Endothelial cell of umbilical vein (primary cell): ENCODE results near the gene LCN15. TPM values are rescaled to one million over a fixed set of nuclear protein-coding genes. Genes with fewer than 3 reads are reported as not detected.

ENCODE experiments used
- BruUV-seq: library from RNA; stranded (reverse); fragments of 400-500 nt; replicated peaks from 2 replicates; lab custom pipeline; 2021; lab: Mats Ljungman, UMichigan
- CTCF ChIA-PET: fragments of 300-600, 350-600 bp; sonication (Branson Sonifier 250); formaldehyde crosslinking; loops from one replicate; lab custom pipeline; 2021; ENCODE audit warnings: antibody characterized with exemption, inconsistent platforms; lab: Charles Lee
- POLR2A ChIA-PET: fragments of 300-600, 350-600 bp; sonication (Branson Sonifier 250); formaldehyde crosslinking; loops from one replicate; lab custom pipeline; 2021; ENCODE audit warnings: antibody characterized with exemption, inconsistent platforms; lab: Charles Lee
- DNase-seq: peaks from one replicate; pipeline ENCODE4 v3.0.0-alpha.2; 2011; ENCODE audit warnings: low read depth, low spot score
- FAIRE-seq: peaks from 2 replicates; lab custom pipeline; 2011; peaks lifted over from hg19 to GRCh38; lab: Jason Lieb, UNC
- H2AFZ ChIP-seq: 2 replicates; pipeline ENCODE4 v1.6.0; 2012; ENCODE audit warnings: low read depth, low read length, control low read depth, inconsistent platforms
- H3K27ac ChIP-seq: 2 replicates; pipeline ENCODE4 v1.5.1; 2011; ENCODE audit warnings: low read depth, mild to moderate bottlenecking, control low read depth, low read length, moderate library complexity; ENCODE audit not compliant: insufficient read depth
- H3K27me3 ChIP-seq, 2 experiments: 2 replicates each; pipeline versions ENCODE4 v1.6.0 to v1.6.1; 2011; ENCODE audit warnings: low read length in 2 of 2, mixed read lengths in 1 of 2; ENCODE audit not compliant: control insufficient read depth in 2 of 2, insufficient read depth in 2 of 2
- H3K36me3 ChIP-seq, 2 experiments: 2 replicates in 1 of 2; 3 replicates in 1 of 2; pipeline ENCODE4 v1.5.1; 2011; ENCODE audit warnings: low read length in 2 of 2, mild to moderate bottlenecking in 1 of 2, moderate library complexity in 1 of 2; ENCODE audit not compliant: control insufficient read depth in 2 of 2, insufficient read depth in 2 of 2; ENCODE audit errors: extremely low read depth in 1 of 2
- H3K4me1 ChIP-seq: 3 replicates; pipeline ENCODE4 v1.5.1; 2011; ENCODE audit warnings: mild to moderate bottlenecking, low read length; ENCODE audit not compliant: control insufficient read depth, insufficient read depth; ENCODE audit errors: extremely low read depth
- H3K4me2 ChIP-seq: 2 replicates; pipeline ENCODE4 v1.6.1; 2011; ENCODE audit warnings: low read length, control low read depth, mixed read lengths; ENCODE audit not compliant: insufficient read depth
- H3K4me3 ChIP-seq, 3 experiments: fragments of 200-600 bp in 1 of 3; sonication (generic), shearing (Covaris generic) in 1 of 3; replicated peaks in 1 of 3; 2 replicates each; pipeline ENCODE4 v1.5.1; 2011 to 2016; ENCODE audit warnings: control low read depth in 3 of 3, low read length in 3 of 3, mild to moderate bottlenecking in 2 of 3, inconsistent platforms in 1 of 3, low read depth in 1 of 3, moderate library complexity in 1 of 3; ENCODE audit not compliant: insufficient read depth in 1 of 3
- H3K79me2 ChIP-seq: 2 replicates; pipeline ENCODE4 v1.6.0; 2012; ENCODE audit warnings: low read length, inconsistent platforms; ENCODE audit not compliant: control insufficient read depth, insufficient read depth
- H3K9ac ChIP-seq: replicated peaks from 2 replicates; pipeline ENCODE3; 2011; ENCODE audit warnings: low read length, control low read depth; ENCODE audit not compliant: insufficient read depth; ENCODE audit errors: extremely low read depth
- H3K9me1 ChIP-seq: replicated peaks from 3 replicates; pipeline ENCODE4 v1.6.0; 2011; ENCODE audit warnings: mild to moderate bottlenecking, low read length; ENCODE audit not compliant: control insufficient read depth, insufficient read depth; ENCODE audit errors: extremely low read depth
- H3K9me3 ChIP-seq: replicated peaks from 2 replicates; pipeline ENCODE4 v1.5.1; 2012; ENCODE audit warnings: low read length, inconsistent platforms; ENCODE audit not compliant: control insufficient read depth, insufficient read depth
- H4K20me1 ChIP-seq: replicated peaks from 2 replicates; pipeline ENCODE3; 2011; ENCODE audit warnings: mild to moderate bottlenecking, low read length; ENCODE audit not compliant: control insufficient read depth, insufficient read depth; ENCODE audit errors: extremely low read depth
- EZH2 ChIP-seq: IDR thresholded peaks from 2 replicates; pipeline ENCODE4 v1.6.1; 2012; ENCODE audit warnings: borderline replicate concordance, low read depth, mild to moderate bottlenecking, moderate library complexity, low read length, inconsistent platforms; ENCODE audit not compliant: severe bottlenecking
- FOS ChIP-seq: IDR thresholded peaks from 2 replicates; pipeline ENCODE4 v1.6.1; 2011; ENCODE audit warnings: mild to moderate bottlenecking, low read length, moderate library complexity, borderline replicate concordance; ENCODE audit not compliant: insufficient read depth
- JUN ChIP-seq: IDR thresholded peaks from 2 replicates; pipeline ENCODE4 v1.6.1; 2011; ENCODE audit warnings: borderline replicate concordance, low read depth; ENCODE audit not compliant: insufficient read length, insufficient read depth
- MYC ChIP-seq: IDR thresholded peaks from one replicate; pipeline ENCODE4 v1.6.1; 2011; ENCODE audit warnings: mild to moderate bottlenecking, low read depth, low read length
- POLR2A ChIP-seq: IDR thresholded peaks from 2 replicates; pipeline ENCODE4 v1.6.1; 2012; ENCODE audit warnings: low read depth, mild to moderate bottlenecking, control low read depth, low read length
- dilution Hi-C: fragments of 300-500 bp; cut with MboI; formaldehyde crosslinking; loops from one replicate; pipeline ENCODE4 v1.15.0; 2019; ENCODE audit warnings: low sequenced_read_pairs; ENCODE audit not compliant: extremely low pct_ligation_motif_present
- intact Hi-C: fragments of 100-400 bp; cut with micrococcal nuclease; formaldehyde crosslinking; loops from one replicate; pipeline ENCODE4 v1.10.0; 2022
- polyA plus RNA-seq, 4 experiments: library from polyadenylated mRNA; depleted of rRNA in 3 of 4; stranded (reverse) in 3 of 4; unstranded in 1 of 4; fragments of >200 nt; gene quantifications; 2 replicates each; pipeline versions ENCODE4 v1.2.1 to v1.2.3, GENCODE V29; 2011 to 2012; ENCODE audit warnings: missing spikeins in 1 of 4
- total RNA-seq: library from RNA; stranded (reverse); gene quantifications from 2 replicates; pipeline ENCODE4 v1.2.3, GENCODE V29; 2021
- TF ChIP-seq, protein P1 (sequence below): IDR thresholded peaks from 2 replicates; pipeline ENCODE4 v1.6.1; 2011; ENCODE audit not compliant: insufficient read depth, insufficient read length

LCN15 gene
- total and polyA plus RNA-seq, 2 donors (not counting 3 experiments of a cell fraction or from before 2014, with no cell fraction given): not detected

DNA sequence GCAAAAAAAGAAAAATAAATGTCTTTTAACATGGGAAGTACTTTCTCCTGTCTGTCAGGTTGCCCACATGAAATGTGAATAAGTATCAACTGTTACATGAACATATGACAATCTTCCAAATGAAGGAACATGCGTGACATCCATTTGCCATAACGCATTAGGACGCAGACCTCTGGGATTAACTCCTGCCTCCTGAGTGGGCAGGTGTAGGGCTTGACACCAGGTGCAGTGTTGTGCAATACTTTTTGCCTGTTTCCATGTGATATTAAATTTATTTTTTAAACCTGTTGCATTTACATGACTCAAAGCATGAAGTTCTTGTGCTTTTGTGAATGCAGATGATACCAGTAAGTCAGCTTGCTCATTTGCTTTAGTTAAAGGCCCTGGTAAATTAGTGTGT lies 18.1 kb upstream of the LCN15 start:
- ChIA-PET POLR2A (no interaction called here), CTCF (no interaction called here)
- Histone ChIP-seq H3K9me3 (no peaks in the 10 kb centered on the region), H3K4me3 (no peak overlapping the region), H3K36me3 (no peaks in the 10 kb centered on the region), H2AFZ (no peak overlapping the region), H3K9ac (no peak overlapping the region), H3K79me2 (no peaks in the 10 kb centered on the region), H3K4me1 (no peaks in the 10 kb centered on the region), H3K27me3 (peaks cover 14 to 29% of the 10 kb centered on the region in 2 experiments), H4K20me1 (no peaks in the 10 kb centered on the region), H3K9me1 (no peaks in the 10 kb centered on the region), H3K4me2 (no peak overlapping the region), H3K27ac (no peak overlapping the region)
- FAIRE-seq (no peak), DNase-seq (no peak)
- TF ChIP-seq POLR2A (no peak), FOS (no peak), MYC (no peak), EZH2 (no peak), JUN (no peak)
- TF ChIP-seq, protein P1, sequence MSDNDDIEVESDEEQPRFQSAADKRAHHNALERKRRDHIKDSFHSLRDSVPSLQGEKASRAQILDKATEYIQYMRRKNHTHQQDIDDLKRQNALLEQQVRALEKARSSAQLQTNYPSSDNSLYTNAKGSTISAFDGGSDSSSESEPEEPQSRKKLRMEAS: no peak
- dilution Hi-C loops (no loop called here), intact Hi-C loops (no loop called here)
- no TSS peak for BruUV-seq

DNA sequence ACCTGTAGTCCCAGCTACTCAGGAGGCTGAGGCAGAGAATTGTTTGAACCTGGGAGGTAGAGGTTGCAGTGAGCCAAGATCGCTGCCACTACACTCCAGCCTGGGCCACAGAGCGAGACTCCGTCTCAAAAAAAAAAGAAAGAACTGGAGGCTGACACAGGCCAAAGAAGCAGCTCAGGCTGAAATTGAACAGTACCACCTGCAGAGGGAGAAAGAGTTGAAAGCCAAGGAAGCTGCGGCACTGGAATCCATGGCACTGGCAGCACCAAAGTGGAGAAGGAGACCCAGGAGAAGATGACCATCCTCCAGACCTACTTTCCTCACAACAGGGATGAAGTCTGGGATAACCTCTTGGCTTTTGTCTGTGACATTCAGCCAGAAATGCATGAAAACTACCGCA lies 15.5 kb upstream of the LCN15 start:
- intact Hi-C loops: no loop called here

More for the DNA sequence above, 15.5 kb upstream of the LCN15 start:
- Histone ChIP-seq H3K9me1 (no peaks in the 10 kb centered on the region), H3K27me3 (peaks cover 14 to 27% of the 10 kb centered on the region in 2 experiments), H3K4me3 (no peak overlapping the region), H3K27ac (no peak overlapping the region), H3K4me1 (no peaks in the 10 kb centered on the region), H3K9ac (no peak overlapping the region), H3K36me3 (no peaks in the 10 kb centered on the region), H3K9me3 (no peaks in the 10 kb centered on the region), H2AFZ (no peak overlapping the region), H3K4me2 (no peak overlapping the region), H3K79me2 (no peaks in the 10 kb centered on the region), H4K20me1 (no peaks in the 10 kb centered on the region)
- ChIA-PET POLR2A (no interaction called here), CTCF (interaction anchor here (0.7 to 2.1 kb wide), 5 partner anchors 8 to 288 kb away, joined by 3 to 7 read pairs (median 3); no protein-coding TSS in a partner anchor)
- no peak for TF ChIP-seq EZH2
- dilution Hi-C loops: no loop called here
- DNase-seq (no peak), FAIRE-seq (no peak)
- no TSS peak for BruUV-seq
